ENCODE data around the gene NCLN. TPM values are rescaled to one million over a fixed set of nuclear protein-coding genes. Genes with fewer than 3 reads are reported as not detected.

The NCLN gene
- 100 to 1,000 TPM in 1 of 2 donors, 10 to 100 TPM in 1; 75.0 to 195 TPM for total RNA-seq

- peak within 1 kb of the TSS; percentile 84 to 94 for H3K9ac ChIP-seq (ENCODE audit: low read depth in 2 of 2, low read length in 2 of 2)
- H3K27ac ChIP-seq, result peak within 1 kb of the TSS; percentile 63
- peak within 1 kb of the TSS; percentile 95 for H3K4me3 ChIP-seq
- no peaks in the 10 kb centered on the region for H3K36me3 ChIP-seq
- DNase-seq, result peak; percentile 95
- no peaks in the 10 kb centered on the region for H3K27me3 ChIP-seq
- intact Hi-C loops (cut with DNase I), result no loop called here
- H3K9me3 ChIP-seq, result no peaks in the 10 kb centered on the region
- TF ChIP-seq CTCF (IDR thresholded peaks at IDR 0.05), result no peak
- H3K4me1 ChIP-seq, result peaks cover 30% of the 10 kb centered on the region
Measured at GRCh38 chr19:3185461-3186159, at the start of gene NCLN. NCLN (plus strand) TSS chr19:3185930; CDS start chr19:3186031, 101 bp downstream.

GRCh38 chr19:3135961-3136683, 49.6 kb upstream of the NCLN start, which contains the start of gene GNA15:
GNA15 (plus strand) TSS chr19:3136033; CDS start chr19:3136451, 418 bp downstream.
- no peak within 1 kb of the TSS for H3K27ac ChIP-seq
- DNase-seq, result peak; percentile 53
- H3K4me3 ChIP-seq, result peak within 1 kb of the TSS; percentile 50
- H3K9me3 ChIP-seq, result no peaks in the 10 kb centered on the region
- H3K4me1 ChIP-seq, result no peaks in the 10 kb centered on the region
- intact Hi-C loops (cut with DNase I), result no loop called here
- peak within 1 kb of the TSS; percentile 40 to 56 for H3K9ac ChIP-seq (ENCODE audit: low read depth in 2 of 2, low read length in 2 of 2)
- no peak for TF ChIP-seq CTCF (IDR thresholded peaks at IDR 0.05)
- H3K27me3 ChIP-seq, result no peaks in the 10 kb centered on the region
- no peaks in the 10 kb centered on the region for H3K36me3 ChIP-seq

- no peak for TF ChIP-seq CTCF (IDR thresholded peaks at IDR 0.05)
- Histone ChIP-seq H3K27me3 (no peaks in the 10 kb centered on the region), H3K9ac (ENCODE audit: low read depth in 2 of 2, low read length in 2 of 2) (peak overlapping the region; percentile 40 to 56), H3K4me1 (no peaks in the 10 kb centered on the region), H3K36me3 (no peaks in the 10 kb centered on the region), H3K4me3 (peak overlapping the region; percentile 50), H3K9me3 (no peaks in the 10 kb centered on the region), H3K27ac (no peak overlapping the region)
- no peak for DNase-seq
- intact Hi-C loops (cut with DNase I), result no loop called here
Measured at GRCh38 chr19:3136684-3137055, 49.1 kb upstream of the NCLN start.

GRCh38 chr19:3137119-3137518, 48.6 kb upstream of the NCLN start:
- Histone ChIP-seq H3K4me1 (no peaks in the 10 kb centered on the region), H3K9ac (ENCODE audit: low read depth in 2 of 2, low read length in 2 of 2) (peak overlapping the region in 1 of 2 donors; percentile 27), H3K4me3 (peak overlapping the region; percentile 50), H3K27ac (no peak overlapping the region), H3K27me3 (no peaks in the 10 kb centered on the region), H3K36me3 (no peaks in the 10 kb centered on the region), H3K9me3 (no peaks in the 10 kb centered on the region)
- no peak for DNase-seq
- TF ChIP-seq CTCF (IDR thresholded peaks at IDR 0.05), result no peak
- intact Hi-C loops (cut with DNase I), result no loop called here

- TF ChIP-seq CTCF (IDR thresholded peaks at IDR 0.05), result no peak
- Histone ChIP-seq H3K9me3 (no peaks in the 10 kb centered on the region), H3K4me3 (no peak overlapping the region), H3K36me3 (no peaks in the 10 kb centered on the region), H3K27ac (no peak overlapping the region), H3K4me1 (no peaks in the 10 kb centered on the region), H3K27me3 (no peaks in the 10 kb centered on the region), H3K9ac (ENCODE audit: low read depth in 2 of 2, low read length in 2 of 2) (no peak overlapping the region)
- intact Hi-C loops (cut with DNase I), result no loop called here
- no peak for DNase-seq
Measured at GRCh38 chr19:3138268-3138667, 47.5 kb upstream of the NCLN start.

Data from colonic mucosa (tissue), 4 donors.